ELR (cell line): ENCODE results near the gene CATSPER1.

Experiments
- DNase-seq: peaks from one replicate; pipeline ENCODE4 v3.0.0-alpha.2; 2015; ENCODE audit warnings: low read depth

CATSPER1 gene

GRCh38 chr11:66002648-66003225 lies 23.5 kb downstream of the CATSPER1 start:
- no peak for DNase-seq

GRCh38 chr11:66001942-66002647 lies 24.2 kb downstream of the CATSPER1 start, which contains the start of the genes BANF1 and EIF1AD:
Gene BANF1, plus strand, starts transcription at chr11:66002503. Its CDS starts 748 bp downstream, at chr11:66003251.
Gene EIF1AD, minus strand, starts transcription at chr11:66002157. Its CDS starts 1,768 bp downstream, at chr11:66000389.
- DNase-seq = peak; percentile 99

- no peak for DNase-seq
Measured at GRCh38 chr11:65997286-65997685, 29.0 kb downstream of the CATSPER1 start.

GRCh38 chr11:65992056-65992455 lies 34.2 kb downstream of the CATSPER1 start:
- DNase-seq = no peak

GRCh38 chr11:65988791-65989592 lies 37.3 kb downstream of the CATSPER1 start:
- peak; percentile 96 for DNase-seq

GRCh38 chr11:65987336-65987735 lies 38.9 kb downstream of the CATSPER1 start:
- no peak for DNase-seq

GRCh38 chr11:65983589-65983987 lies 42.7 kb downstream of the CATSPER1 start:
- no peak for DNase-seq

GRCh38 chr11:65982824-65983588 lies 43.3 kb downstream of the CATSPER1 start:
- no peak for DNase-seq

GRCh38 chr11:65981972-65982823 lies 44.1 kb downstream of the CATSPER1 start:
- no peak for DNase-seq

- DNase-seq = no peak
Measured at GRCh38 chr11:65981101-65981740, 45.1 kb downstream of the CATSPER1 start.

GRCh38 chr11:65979261-65979759 lies 47.0 kb downstream of the CATSPER1 start:
- DNase-seq = no peak

GRCh38 chr11:65978391-65979238 lies 47.7 kb downstream of the CATSPER1 start:
- DNase-seq = no peak

- DNase-seq = no peak
Measured at GRCh38 chr11:65977621-65978390, 48.5 kb downstream of the CATSPER1 start.

GRCh38 chr11:65976216-65977176 lies 49.8 kb downstream of the CATSPER1 start:
- no peak for DNase-seq

- DNase-seq = no peak
Measured at GRCh38 chr11:65975771-65976170, 50.5 kb downstream of the CATSPER1 start.

GRCh38 chr11:65973439-65974110 lies 52.7 kb downstream of the CATSPER1 start:
- peak; percentile 87 for DNase-seq

- no peak for DNase-seq
Measured at GRCh38 chr11:65972116-65972515, 54.2 kb downstream of the CATSPER1 start.
